A673 (cell line): ENCODE measurements around the gene PLAAT1.

ENCODE experiments used
- CTCF ChIP-seq: fragments of 300-800, 200-600 bp; sonication (generic); conservative IDR thresholded peaks from 2 replicates; pipeline ENCODE4 v1.5.1; 2017; ENCODE audit warnings: low read depth, mild to moderate bottlenecking, antibody characterized with exemption, low read length, moderate library complexity, mixed read lengths
- EZH2 ChIP-seq: fragments of 200-600 bp; sonication (generic); IDR thresholded peaks from 2 replicates; pipeline ENCODE4 v1.6.1; 2017; ENCODE audit warnings: borderline replicate concordance, low read depth, mild to moderate bottlenecking, mixed read lengths, antibody characterized with exemption, low read length; ENCODE audit not compliant: poor library complexity, severe bottlenecking

DNA sequence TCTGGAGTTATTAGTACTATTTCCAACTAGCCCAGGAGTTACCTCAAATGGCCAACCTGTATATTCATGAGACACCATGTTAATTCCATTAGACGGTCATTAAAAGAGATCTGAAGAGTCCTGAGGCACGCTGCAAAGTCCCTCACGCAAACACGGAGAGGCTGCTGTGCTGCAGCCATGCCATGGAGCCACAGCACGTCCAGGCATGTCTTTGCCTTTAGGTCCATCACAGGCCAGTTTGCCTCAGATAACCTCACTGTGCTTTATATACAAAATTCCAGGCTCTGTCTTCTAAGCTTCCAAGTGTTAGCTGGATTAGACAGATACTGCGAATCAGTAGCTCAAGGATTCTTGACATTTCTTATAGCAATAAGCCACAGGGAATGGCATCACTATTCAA is 9.8 kb upstream of the PLAAT1 start:
- no peak for TF ChIP-seq CTCF
- TF ChIP-seq EZH2 = no peak
